KOPT-K1 (cell line): ENCODE data around the gene PPP2R5A.

Source experiments
- H3K27ac ChIP-seq: fragments of 200-600 bp; sonication (generic); 2 replicates; pipeline ENCODE4 v1.5.1; 2016; ENCODE audit warnings: antibody characterized with exemption, mild to moderate bottlenecking, low read depth, low read length; ENCODE audit not compliant: poor library complexity, severe bottlenecking
- H3K36me3 ChIP-seq: fragments of 200-600 bp; sonication (generic); 2 replicates; pipeline ENCODE4 v1.5.1; 2017; ENCODE audit warnings: antibody characterized with exemption, mild to moderate bottlenecking, low read length, moderate library complexity; ENCODE audit not compliant: insufficient read depth
- H3K9me3 ChIP-seq: fragments of 200-600 bp; sonication (generic); 2 replicates; pipeline ENCODE4 v1.5.1; 2017; ENCODE audit warnings: antibody characterized with exemption, low read length, mild to moderate bottlenecking; ENCODE audit not compliant: insufficient read depth, poor library complexity, severe bottlenecking

PPP2R5A gene

GRCh38 chr1:212257157-212257556, 28.1 kb upstream of the PPP2R5A start:
- no peaks in the 10 kb centered on the region for H3K36me3 ChIP-seq
- peak overlapping the region; percentile 72 for H3K27ac ChIP-seq
- H3K9me3 ChIP-seq, result no peaks in the 10 kb centered on the region

GRCh38 chr1:212259693-212260480, 25.3 kb upstream of the PPP2R5A start:
- H3K36me3 ChIP-seq, result no peaks in the 10 kb centered on the region

GRCh38 chr1:212260557-212261355, 24.5 kb upstream of the PPP2R5A start:
- Histone ChIP-seq H3K27ac (no peak overlapping the region), H3K36me3 (no peaks in the 10 kb centered on the region), H3K9me3 (no peaks in the 10 kb centered on the region)

More at GRCh38 chr1:212259693-212260480, 25.3 kb upstream of the PPP2R5A start:
- Histone ChIP-seq H3K27ac (no peak overlapping the region), H3K9me3 (no peaks in the 10 kb centered on the region)

- Histone ChIP-seq H3K9me3 (no peaks in the 10 kb centered on the region), H3K27ac (no peak overlapping the region)
Measured at GRCh38 chr1:212261361-212261929, 23.8 kb upstream of the PPP2R5A start.

GRCh38 chr1:212267017-212267416, 18.2 kb upstream of the PPP2R5A start:
- Histone ChIP-seq H3K36me3 (no peaks in the 10 kb centered on the region), H3K27ac (no peak overlapping the region)

More at GRCh38 chr1:212261361-212261929, 23.8 kb upstream of the PPP2R5A start:
- H3K36me3 ChIP-seq, result no peaks in the 10 kb centered on the region

GRCh38 chr1:212267460-212267859, 17.8 kb upstream of the PPP2R5A start:
- Histone ChIP-seq H3K9me3 (no peaks in the 10 kb centered on the region), H3K27ac (no peak overlapping the region)

More at GRCh38 chr1:212267017-212267416, 18.2 kb upstream of the PPP2R5A start:
- no peaks in the 10 kb centered on the region for H3K9me3 ChIP-seq

GRCh38 chr1:212269306-212269705, 15.9 kb upstream of the PPP2R5A start:
- Histone ChIP-seq H3K27ac (no peak overlapping the region), H3K9me3 (no peaks in the 10 kb centered on the region), H3K36me3 (no peaks in the 10 kb centered on the region)

More at GRCh38 chr1:212267460-212267859, 17.8 kb upstream of the PPP2R5A start:
- H3K36me3 ChIP-seq, result no peaks in the 10 kb centered on the region

GRCh38 chr1:212270564-212270963, 14.6 kb upstream of the PPP2R5A start:
- H3K36me3 ChIP-seq, result no peaks in the 10 kb centered on the region
- H3K27ac ChIP-seq, result no peak overlapping the region
- H3K9me3 ChIP-seq, result no peaks in the 10 kb centered on the region

GRCh38 chr1:212271234-212271633, 14.0 kb upstream of the PPP2R5A start:
- Histone ChIP-seq H3K9me3 (no peaks in the 10 kb centered on the region), H3K36me3 (no peaks in the 10 kb centered on the region), H3K27ac (no peak overlapping the region)

- Histone ChIP-seq H3K9me3 (no peaks in the 10 kb centered on the region), H3K27ac (no peak overlapping the region), H3K36me3 (no peaks in the 10 kb centered on the region)
Measured at GRCh38 chr1:212271823-212272485, 13.3 kb upstream of the PPP2R5A start.

- no peaks in the 10 kb centered on the region for H3K9me3 ChIP-seq
- no peak overlapping the region for H3K27ac ChIP-seq
- no peaks in the 10 kb centered on the region for H3K36me3 ChIP-seq
Measured at GRCh38 chr1:212281590-212281989, 3.6 kb upstream of the PPP2R5A start.

- Histone ChIP-seq H3K27ac (no peak overlapping the region), H3K9me3 (no peaks in the 10 kb centered on the region), H3K36me3 (no peaks in the 10 kb centered on the region)
Measured at GRCh38 chr1:212283741-212284140, 1.5 kb upstream of the PPP2R5A start.

- Histone ChIP-seq H3K9me3 (no peaks in the 10 kb centered on the region), H3K27ac (peak overlapping the region; percentile 81), H3K36me3 (no peaks in the 10 kb centered on the region)
Measured at GRCh38 chr1:212284332-212284743, 872 bp upstream of the PPP2R5A start.

GRCh38 chr1:212285685-212286555, 710 bp downstream of the PPP2R5A start:
- Histone ChIP-seq H3K36me3 (no peaks in the 10 kb centered on the region), H3K27ac (peak overlapping the region; percentile 81), H3K9me3 (no peaks in the 10 kb centered on the region)
